Measurements from ENCODE around the gene ZNF441.
"Not testable (repeated sequence)": the region's sequence is repeated elsewhere in the genome, so short reads cannot be mapped to it uniquely, and the experiment has no call there.

Gene ZNF441

DNA sequence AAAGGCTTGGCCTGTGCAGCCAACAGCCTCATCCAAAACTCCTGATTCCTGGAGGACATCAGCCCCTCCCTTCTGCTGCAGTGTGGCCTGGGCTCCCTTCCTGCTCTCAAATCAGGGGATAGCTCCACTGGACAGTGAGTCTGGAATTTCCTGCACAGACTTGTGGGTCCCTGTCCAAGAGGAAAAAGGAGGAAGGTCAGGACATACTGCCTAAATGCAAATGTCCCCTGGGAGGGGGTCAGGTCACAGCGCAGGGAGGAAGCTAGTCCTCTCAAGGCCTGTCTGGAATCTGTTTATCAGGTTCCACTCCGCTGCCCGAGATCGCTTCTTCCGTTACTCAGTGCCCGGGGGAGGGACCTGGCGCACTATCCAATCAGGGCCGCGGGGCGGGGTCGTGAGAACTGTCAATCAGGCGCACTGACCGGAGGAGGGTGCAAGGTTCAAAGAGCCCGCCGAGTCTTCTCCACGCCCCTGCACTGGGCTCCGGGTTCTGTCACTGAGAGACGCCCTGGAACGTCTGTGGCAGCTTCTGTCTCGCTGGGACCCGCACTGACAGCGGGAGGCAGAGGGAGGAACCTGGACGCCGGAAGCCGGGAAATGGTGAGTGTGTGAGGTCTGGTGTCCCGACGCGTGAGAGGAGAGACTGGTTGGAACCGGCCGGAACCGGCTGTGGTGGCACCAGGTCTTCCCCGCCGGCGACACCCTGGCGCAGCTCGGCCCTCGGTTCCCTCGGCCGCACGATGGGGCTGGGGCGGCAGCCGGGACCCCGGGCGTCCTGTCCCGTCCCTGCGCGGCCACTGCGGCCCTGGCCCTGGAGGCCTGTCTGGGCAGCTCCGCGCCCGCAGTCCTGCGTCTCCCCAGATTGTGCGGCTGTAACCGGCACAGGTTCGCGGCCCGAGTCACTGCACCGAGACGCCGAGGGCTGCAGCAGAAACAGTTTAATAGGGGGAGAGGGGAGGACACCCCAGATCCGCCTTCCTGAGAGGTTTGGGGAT lies at the start of gene ZNF441:
Gene ZNF441, plus strand, starts transcription at position 404 of the 995 bp plus-strand sequence. Its CDS starts 194 bp downstream, at position 598.
- peak; percentile 75 for DNase-seq (ENCODE audit: low read depth, low spot score)

DNA sequence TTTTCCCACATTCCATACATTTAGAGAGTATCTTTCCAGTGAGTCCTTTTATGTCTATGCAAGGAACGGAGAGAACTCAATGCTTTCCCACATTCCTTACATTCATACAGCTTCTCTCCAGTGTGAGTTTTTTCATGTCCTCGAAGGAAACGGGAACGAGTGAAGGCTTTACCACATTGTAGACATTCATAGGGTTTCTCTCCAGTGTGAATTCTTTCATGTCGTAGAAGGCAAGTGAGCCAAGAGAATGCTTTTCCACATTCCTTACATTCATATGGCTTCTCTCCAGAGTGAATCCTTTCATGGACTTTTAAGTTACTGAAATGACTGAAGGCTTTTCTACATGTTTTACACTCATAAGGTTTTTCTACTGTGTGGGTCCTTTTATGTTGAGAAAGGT lies 45.1 kb upstream of the ZNF441 start:
- no peak for DNase-seq (ENCODE audit: low read depth, low spot score)

DNA sequence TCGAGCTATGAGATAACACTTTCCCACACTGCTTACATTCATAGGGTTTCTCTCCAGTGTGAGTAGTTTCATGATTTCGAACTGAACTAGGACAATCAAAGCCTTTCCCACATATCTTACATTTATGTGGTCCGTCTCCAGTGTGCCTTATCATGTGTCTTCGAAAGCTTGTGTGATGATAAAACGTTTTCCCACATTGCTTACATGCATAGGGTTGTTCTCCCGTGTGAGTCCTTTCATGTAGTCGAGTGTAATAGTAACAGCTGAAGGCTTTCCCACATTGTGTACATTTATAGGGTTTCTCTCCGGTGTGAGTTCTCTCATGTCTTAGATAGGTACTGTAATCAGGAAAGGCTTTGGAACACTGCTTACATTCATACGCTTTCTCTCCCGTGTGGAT lies 44.4 kb upstream of the ZNF441 start:
- no peak for DNase-seq (ENCODE audit: low read depth, low spot score)

DNA sequence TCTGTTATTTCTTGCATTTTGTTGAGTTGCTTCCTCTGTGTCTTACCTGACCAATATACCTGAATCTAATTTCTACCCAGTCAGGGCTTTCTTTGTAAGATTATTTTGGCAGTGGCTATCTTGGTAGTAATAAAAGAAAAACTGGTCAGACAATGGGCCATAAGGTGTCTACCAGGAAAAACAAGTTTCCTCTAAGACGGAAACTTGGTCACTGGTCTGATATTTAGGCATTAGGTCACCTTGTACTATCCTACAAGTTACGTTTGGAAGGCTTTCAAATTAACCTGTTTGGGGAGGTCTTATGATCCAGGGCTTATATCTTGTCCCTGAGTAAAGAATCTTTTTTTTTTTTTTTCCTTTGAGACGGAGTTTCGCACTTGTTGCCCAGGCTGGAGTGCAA lies 37.2 kb upstream of the ZNF441 start:
- no peak for DNase-seq (ENCODE audit: low read depth, low spot score)

DNA sequence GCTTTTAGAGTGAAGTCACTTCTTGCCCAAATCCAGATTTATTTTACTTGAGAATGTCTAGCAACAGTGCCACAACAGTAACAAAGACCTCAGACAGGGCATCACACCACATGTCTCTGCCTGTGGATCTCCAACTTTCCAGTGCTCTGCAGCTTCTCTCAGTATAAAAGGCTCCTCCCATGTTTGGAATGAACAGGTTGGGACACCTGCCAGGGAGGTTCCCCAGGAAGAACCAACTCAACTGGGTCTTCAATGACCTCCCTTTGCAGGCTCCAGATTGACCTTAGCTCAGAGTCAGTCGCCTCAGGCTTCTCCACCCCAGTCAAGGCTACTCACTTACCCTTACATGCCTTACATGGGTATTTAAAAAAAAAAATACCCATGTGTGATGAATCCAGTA lies 31.4 kb upstream of the ZNF441 start:
- DNase-seq (ENCODE audit: low read depth, low spot score): no peak

DNA sequence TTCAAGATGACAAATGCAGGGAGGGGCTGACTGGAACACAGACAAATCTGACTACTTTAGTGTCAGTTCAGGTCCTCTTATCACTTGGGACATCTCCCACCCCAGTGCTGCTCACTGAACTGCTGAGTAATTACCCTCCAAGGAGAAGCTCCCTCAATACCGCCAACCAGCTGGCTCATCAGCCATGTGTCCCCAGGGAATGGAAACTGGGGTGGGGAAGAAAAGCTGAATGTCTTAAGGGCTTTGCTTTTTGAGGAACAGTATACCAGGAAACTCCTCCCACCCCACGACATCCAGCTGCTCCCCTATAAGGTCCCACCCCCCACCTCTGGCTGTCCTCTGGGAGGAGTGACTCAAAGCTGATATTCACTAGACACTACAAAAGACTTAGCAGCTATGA lies 30.1 kb upstream of the ZNF441 start:
- no peak for DNase-seq (ENCODE audit: low read depth, low spot score)

DNA sequence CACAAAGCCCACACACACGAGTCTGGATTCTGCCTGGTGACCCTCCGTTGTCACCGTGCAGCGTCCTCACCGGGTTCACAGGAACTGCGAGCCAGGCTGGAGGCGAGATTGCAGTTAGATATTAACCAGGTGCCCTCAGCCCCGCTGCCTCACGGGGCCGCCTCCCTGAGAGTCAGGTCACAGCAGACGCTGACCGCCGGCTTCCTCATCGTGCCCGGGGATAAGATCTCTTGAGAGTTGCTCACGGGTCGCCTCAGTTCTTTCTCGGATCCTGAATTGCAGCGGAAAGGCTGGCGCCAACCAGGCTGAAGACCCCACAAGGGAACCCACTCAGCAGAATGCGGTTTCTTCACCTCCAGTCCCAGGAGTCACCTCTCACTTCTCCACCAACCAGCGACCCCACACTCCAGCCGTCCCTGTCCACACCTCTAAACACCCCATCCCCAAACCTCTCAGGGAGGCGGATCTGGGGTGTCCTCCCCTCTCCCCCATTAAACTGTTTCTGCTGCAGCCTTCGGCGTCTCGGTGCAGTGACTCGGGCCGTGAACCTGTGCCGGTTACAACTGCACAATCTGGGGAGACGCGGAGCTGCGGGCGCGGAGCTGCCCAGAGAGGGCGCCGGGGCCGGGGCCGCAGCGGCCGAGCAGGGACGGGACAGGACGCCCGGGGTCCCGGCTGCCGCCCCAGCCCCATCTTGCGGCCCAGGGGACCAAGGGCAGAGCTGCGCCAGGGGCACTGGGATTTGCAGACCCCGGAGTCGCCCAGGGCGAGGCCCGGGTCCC lies 28.6 kb upstream of the ZNF441 start:
- DNase-seq (ENCODE audit: low read depth, low spot score): no peak

DNA sequence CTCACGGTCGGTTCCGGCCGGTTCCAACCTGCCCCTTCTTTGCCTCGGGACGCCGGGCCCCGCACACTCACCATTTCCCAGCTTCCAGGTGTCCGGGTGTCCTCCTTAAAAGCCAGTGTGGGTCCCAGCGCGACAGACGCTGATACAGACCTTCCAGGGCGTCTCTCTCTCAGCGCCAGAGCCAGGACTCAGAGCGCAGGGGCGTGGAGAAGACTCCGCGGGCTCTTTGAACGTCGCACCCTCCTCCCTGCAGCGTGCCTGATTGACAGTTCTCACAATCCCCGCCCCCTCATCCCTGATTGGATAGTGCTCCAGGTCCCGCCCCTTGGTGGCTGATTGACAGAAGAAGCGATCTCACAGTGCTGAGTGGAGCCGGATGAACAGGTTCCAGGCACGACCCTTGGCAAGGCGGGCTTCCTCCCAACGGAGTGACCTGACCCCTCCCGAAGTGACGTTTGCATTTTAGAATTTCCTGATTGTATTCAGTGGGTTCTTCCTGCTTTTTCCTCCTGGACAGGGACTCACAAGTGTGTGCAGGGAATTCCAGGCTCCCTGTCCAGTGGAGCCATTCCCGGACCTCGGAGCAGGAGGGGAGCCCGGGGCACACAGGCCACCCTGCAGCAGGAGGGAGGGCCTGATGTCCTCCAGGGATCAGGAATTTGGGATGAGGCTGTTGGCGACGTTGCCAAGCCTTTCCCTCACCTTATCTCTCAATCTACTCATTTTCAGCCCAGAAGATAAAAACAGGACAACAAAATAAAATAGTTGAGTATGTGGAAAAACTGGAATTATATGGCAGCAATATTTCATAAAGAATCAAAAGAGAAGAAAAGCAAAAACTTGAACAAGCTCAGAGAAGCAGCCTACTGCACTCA lies 27.8 kb upstream of the ZNF441 start, which contains the start of gene ZNF823:
Gene ZNF823, minus strand, starts transcription at position 201 of the 875 bp plus-strand sequence. Its CDS starts 127 bp downstream, at position 74.
- peak; percentile 87 for DNase-seq (ENCODE audit: low read depth, low spot score)

DNA sequence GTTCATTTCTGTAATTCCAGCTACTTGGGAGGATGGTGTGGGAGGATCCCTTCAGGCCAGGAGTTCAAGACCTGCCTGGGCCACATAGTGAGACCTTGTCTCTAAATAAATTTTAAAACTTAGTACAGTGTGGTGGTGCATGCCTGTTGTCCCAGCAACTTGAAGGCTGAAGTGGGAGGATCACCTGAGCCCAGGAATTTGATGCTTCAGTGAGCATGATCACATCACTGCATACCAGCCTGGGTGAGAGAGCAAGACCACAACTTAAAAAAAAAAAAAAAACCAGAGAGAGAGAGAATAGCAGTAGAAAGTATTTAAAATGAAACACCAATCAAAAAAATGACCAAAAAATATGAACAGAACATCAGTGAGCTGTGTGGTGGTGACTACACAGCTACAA lies 20.9 kb upstream of the ZNF441 start:
- DNase-seq (ENCODE audit: low read depth, low spot score): no peak

DNA sequence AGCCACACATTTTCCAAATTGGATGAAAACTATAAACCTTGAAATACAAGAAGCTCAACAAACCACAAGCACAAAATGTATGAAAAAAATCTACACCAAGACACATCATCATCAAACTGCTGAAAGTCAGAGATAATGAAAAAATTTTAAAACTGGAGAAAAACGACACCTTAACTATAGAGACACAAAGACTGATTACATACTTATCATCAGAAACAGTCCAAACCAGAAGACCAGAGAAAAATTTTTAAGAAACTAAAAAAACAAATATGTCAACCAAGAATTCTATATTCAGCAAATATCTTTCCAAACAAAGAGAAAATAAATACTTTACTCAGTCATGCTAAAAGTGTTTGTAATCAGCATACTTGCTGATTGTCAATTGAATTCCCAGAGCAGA lies 19.5 kb upstream of the ZNF441 start:
- DNase-seq (ENCODE audit: low read depth, low spot score): no peak

DNA sequence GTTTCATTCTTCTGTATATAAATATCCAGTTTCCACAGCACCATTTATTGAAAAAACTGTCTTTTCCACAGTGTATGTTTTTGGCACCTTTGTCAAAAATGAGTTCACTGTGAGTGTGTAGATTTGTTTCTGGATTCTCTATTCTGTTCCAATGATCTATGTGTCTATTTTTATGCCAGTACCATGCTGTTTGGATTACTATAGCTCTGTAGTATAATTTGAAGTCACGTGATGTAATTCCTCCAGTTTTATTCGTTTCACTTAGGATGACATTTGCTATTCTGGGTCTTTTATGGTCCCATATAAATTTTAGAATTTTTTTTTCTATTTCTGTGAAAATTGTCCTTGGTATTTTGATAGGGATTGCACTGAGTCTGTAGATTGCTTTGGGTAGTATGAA lies 17.0 kb upstream of the ZNF441 start:
- no peak for DNase-seq (ENCODE audit: low read depth, low spot score)

DNA sequence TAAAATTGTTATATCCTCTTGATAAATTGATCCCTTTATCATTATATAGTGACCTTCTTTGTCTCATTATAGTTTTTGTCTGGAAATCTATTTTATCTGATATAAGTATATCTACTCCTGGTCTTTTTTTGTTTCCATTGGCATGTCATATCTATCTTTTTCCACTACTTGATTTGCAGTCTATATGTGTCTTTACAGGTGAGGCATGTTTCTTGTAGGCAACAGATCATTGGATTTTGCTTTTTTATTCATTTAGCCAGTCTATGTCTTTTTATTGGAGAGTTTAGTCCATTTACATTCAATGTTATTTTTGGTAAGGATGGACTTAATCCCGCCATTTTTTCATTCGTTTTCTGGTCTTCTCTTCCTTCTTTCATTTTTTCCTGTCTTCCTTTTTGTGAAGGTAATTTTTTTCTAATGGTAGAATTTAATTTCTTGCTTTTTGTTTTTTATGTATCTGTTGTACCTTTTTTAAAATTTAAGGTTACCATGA lies 14.5 kb upstream of the ZNF441 start:
- DNase-seq (ENCODE audit: low read depth, low spot score): no peak

DNA sequence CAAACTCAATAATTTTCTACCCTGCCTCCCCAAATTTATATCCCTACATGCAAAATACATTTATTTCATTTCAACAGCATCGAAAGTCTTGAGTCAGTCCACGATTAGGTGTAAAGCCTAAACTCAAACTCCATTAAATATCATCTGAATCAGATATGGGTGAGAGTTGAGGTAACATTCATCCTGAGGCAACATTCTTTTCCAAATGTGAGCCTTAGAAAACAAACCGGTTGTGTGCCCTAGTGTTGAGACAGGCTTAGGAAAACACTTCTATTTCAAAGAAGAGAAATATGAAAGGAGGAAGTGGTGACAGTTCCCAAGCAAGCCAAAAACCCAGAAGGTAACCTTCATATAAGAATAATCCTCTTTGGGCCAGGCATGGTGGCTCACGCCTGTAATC lies 12.1 kb upstream of the ZNF441 start:
- DNase-seq (ENCODE audit: low read depth, low spot score): no peak

DNA sequence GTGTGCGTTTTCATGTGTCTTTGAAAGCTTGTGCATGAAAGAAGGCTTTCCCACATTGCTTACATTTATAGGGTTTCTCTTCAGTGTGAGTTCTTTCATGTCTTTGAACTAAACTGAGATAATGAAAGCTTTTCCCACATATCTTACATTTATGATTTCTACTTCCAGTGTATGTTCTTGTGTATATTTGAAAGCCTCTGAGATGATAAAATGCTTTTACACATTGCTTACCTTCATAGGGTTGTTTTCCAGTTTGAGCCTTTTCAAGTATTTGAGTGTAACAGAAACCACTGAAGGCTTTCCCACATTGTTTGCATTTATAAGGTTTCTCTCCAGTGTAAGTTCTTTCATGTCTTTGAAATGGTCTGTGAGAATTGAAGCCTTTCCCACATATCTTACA lies 9.8 kb upstream of the ZNF441 start:
- no peak for DNase-seq (ENCODE audit: low read depth, low spot score)

DNA sequence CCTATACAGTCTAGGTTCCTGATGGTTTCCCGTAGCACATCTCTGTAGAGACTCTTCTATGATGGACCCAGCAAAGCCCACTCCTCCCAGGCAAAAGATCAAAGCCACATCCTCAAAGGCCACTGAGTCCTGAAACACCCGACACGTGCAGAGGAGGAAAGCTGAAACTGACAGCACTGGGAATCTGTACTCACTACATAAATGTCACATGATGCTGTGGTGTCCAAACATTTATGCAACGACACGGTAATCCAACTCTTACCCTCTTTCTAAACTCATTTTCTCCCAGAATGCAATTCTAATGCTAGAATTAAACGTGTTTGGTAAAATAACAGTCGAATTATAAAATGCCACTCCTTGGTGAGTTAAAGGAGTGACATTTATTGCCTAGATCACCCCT lies 7.0 kb upstream of the ZNF441 start:
- DNase-seq (ENCODE audit: low read depth, low spot score): no peak

DNA sequence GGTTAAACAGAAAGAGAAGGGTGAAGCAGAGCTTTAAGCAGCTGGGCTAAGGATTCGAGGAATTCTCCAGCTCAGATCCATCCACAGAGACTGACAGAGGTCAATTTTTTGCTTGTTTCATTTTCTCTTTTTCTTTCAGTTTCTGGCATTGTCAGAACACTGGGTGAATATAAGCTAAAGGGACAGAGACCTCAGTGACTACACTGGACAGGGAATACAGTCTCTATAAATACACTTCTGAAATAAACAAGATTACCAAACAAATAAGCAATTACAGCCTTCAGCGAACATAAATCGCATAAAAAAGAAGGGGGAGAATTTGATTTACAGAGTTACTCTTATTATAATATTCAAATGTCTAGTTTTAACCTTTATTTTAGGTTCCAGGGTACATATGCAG lies 3.7 kb upstream of the ZNF441 start:
- DNase-seq (ENCODE audit: low read depth, low spot score): no peak

DNA sequence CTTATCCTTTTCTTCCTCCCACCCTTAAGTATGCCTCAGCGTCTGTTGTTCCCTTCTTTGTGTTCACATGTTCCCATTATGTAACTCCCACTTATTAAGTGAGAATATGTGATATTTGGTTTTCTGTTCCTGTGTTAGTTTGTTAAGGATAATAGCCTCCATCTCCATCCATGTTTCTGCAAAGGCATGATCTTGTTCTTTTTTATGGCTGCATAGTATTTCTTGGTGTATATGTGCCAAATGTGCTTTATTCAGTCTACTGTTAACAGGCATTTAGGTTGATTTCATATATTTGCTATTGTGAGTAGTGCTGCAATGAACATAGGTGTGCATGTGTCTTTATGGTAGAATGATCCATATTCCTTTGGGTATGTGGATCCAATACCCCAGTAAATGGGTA lies 3.2 kb upstream of the ZNF441 start:
- DNase-seq (ENCODE audit: low read depth, low spot score): no peak

DNA sequence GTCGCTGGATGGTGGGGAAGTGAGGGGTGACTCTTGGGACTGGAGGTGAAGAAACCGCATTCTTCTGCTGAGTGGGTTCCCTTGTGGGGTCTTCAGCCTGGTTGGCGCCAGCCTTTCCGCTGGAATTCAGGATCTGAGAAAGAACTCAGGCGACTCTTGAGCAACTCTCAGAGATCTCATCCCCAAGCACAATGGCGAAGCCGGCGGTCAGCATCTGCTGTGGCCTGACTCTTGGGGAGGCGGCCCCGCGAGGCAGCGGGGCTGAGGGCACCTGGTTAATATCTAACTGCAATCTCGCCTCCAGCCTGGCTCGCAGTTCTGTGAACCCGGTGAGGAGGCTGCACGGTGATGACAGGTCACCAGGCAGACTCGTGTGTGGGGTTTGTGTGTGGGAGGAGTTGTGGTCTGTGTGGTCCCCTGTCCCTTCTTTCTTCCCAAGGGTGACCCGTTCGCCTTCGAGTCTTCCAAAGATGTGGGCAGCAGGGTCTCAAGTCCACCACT lies 883 bp downstream of the ZNF441 start:
- no peak for DNase-seq (ENCODE audit: low read depth, low spot score)

DNA sequence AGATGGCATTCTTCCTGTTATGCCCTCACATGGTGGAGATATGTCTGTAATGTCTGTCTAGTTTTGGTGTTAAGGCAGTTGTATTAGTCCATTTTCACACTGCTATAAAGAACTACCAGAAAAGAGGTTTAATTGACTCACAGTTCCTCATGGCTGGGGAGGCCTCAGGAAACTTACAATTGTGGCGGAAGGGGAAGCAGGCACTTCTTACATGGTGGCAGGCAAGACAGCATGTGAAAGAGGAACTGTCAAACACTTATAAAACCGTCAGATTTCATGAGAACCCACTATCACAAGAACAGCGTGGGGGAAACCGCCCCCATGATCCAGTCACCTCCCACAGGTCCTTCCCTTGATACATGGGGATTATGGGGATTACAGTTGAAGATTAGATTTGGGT lies 3.2 kb downstream of the ZNF441 start:
- no peak for DNase-seq (ENCODE audit: low read depth, low spot score)

DNA sequence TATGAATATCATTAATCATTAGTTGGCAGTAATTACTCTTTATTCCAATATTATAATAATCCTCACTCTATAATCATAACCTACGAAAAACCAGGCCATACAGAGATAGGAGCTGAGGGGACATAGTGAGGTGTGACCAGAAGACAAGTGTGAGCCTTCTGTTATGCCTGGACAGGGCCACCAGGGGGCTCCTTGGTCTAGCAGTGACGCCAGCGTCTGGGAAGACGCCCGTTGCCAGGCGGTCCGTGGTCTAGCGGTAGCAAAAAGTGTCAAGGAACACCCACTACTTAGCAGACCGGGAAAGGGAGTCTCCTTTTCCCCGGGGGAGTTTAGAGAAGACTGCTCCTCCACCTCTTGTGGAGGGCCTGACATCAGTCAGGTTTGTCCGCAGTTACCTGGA lies 4.7 kb downstream of the ZNF441 start:
- DNase-seq (ENCODE audit: low read depth, low spot score): not testable (repeated sequence)

DNA sequence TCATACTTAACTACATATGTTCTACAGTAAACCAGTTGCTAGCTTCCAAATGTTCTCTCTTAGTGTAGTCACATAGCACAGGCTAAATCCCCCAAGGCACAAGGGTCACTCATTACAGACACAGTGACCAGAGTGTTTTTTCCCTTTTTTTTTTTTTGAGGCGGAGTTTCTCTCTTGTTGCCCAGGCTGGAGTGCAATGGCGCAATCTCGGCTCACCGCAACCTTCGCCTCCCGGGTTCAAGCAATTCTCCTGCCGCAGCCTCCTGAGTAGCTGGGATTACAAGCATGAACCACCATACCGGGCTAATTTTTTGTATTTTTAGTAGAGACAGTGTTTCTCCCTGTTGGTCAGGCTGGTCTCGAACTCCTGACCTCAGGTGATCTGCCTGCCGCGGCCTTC lies 9.9 kb downstream of the ZNF441 start:
- not testable (repeated sequence) for DNase-seq (ENCODE audit: low read depth, low spot score)

Measured in iPS DF 19.7 (cell line).